Measurements from ENCODE around the gene CSTB.

GRCh38 chr21:43813656-43813980 lies 37.5 kb upstream of the CSTB start:
- TF ChIP-seq CTCF (IDR thresholded peaks at IDR 0.05) = no peak
- no peak for TF ChIP-seq POLR2AphosphoS5 (IDR thresholded peaks at IDR 0.05)
- TF ChIP-seq EP300 (IDR thresholded peaks at IDR 0.05) = no peak
- no peak for TF ChIP-seq POLR2A (IDR thresholded peaks at IDR 0.05)
